HG03520 (cell line): Measurements from ENCODE around the gene C1orf174.

ENCODE experiments used
- ATAC-seq: cut with Tn5 transposase; IDR thresholded peaks from one replicate; pipeline ENCODE4 v1.9.1; 2021; ENCODE audit warnings: mild to moderate bottlenecking, moderate library complexity; ENCODE audit not compliant: unreplicated experiment

Gene C1orf174

GRCh38 chr1:3900150-3900968, at the start of gene C1orf174:
TSS of gene C1orf174 (minus strand) at chr1:3900272. CDS start at chr1:3900186, 86 bp downstream.
- ATAC-seq = peak; percentile 59

- no peak for ATAC-seq
Measured at GRCh38 chr1:3948344-3948743, 48.3 kb upstream of the C1orf174 start.

- ATAC-seq = no peak
Measured at GRCh38 chr1:3945916-3946840, 46.1 kb upstream of the C1orf174 start.

GRCh38 chr1:3945222-3945621, 45.1 kb upstream of the C1orf174 start:
- no peak for ATAC-seq

- ATAC-seq = no peak
Measured at GRCh38 chr1:3944578-3945125, 44.6 kb upstream of the C1orf174 start.

GRCh38 chr1:3943806-3944577, 43.9 kb upstream of the C1orf174 start:
- no peak for ATAC-seq

- ATAC-seq = no peak
Measured at GRCh38 chr1:3943123-3943431, 43.0 kb upstream of the C1orf174 start.

- no peak for ATAC-seq
Measured at GRCh38 chr1:3942416-3943122, 42.5 kb upstream of the C1orf174 start.

GRCh38 chr1:3940754-3941345, 40.8 kb upstream of the C1orf174 start:
- ATAC-seq = no peak

- ATAC-seq = no peak
Measured at GRCh38 chr1:3940081-3940753, 40.1 kb upstream of the C1orf174 start.

GRCh38 chr1:3939242-3940080, 39.4 kb upstream of the C1orf174 start:
- ATAC-seq = no peak

- no peak for ATAC-seq
Measured at GRCh38 chr1:3932156-3932919, 32.3 kb upstream of the C1orf174 start.

GRCh38 chr1:3931007-3931912, 31.2 kb upstream of the C1orf174 start:
- no peak for ATAC-seq

GRCh38 chr1:3930301-3931006, 30.4 kb upstream of the C1orf174 start:
- no peak for ATAC-seq

GRCh38 chr1:3929126-3929525, 29.1 kb upstream of the C1orf174 start:
- no peak for ATAC-seq

GRCh38 chr1:3928586-3928985, 28.5 kb upstream of the C1orf174 start:
- no peak for ATAC-seq
